Activated T-cell treated with anti-CD3 and anti-CD28 coated beads for 24 hours (primary cell): ENCODE measurements around the gene ZNF783.
"Not testable (repeated sequence)": the region's sequence is repeated elsewhere in the genome, so short reads cannot be mapped to it uniquely, and the experiment has no call there.

ENCODE experiments used
- DNase-seq: peaks from one replicate; pipeline ENCODE4 v3.0.0-alpha.2; 2020; ENCODE audit warnings: low read depth

Gene ZNF783

GRCh38 chr7:149261829-149262617 is at the start of gene ZNF783:
TSS of gene ZNF783 (plus strand) at chr7:149262196. CDS start at chr7:149262334, 138 bp downstream.
- peak; percentile 83 for DNase-seq

GRCh38 chr7:149214020-149214720 is 47.8 kb upstream of the ZNF783 start:
- DNase-seq: no peak

DNA sequence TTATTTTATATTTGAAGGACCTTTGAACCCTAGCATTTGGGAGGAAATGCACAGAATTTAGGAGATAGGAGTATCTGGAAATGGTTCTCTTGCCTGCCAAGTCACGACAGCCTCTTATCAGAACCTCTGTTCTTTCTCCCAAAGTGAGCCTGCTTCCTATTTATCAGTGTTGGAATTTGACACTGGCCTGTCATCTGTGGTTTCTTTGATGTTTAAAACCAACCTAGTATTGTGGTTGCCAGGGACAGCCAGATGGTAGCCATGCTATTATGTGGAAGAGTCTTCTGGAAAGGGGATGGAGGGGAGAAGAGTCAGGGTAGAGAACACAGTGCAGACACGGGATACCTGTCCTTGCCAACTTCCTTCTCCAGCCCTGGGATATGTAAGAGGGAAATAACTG is 45.6 kb upstream of the ZNF783 start:
- no peak for DNase-seq

GRCh38 chr7:149217570-149217969 is 44.4 kb upstream of the ZNF783 start:
- DNase-seq: no peak

DNA sequence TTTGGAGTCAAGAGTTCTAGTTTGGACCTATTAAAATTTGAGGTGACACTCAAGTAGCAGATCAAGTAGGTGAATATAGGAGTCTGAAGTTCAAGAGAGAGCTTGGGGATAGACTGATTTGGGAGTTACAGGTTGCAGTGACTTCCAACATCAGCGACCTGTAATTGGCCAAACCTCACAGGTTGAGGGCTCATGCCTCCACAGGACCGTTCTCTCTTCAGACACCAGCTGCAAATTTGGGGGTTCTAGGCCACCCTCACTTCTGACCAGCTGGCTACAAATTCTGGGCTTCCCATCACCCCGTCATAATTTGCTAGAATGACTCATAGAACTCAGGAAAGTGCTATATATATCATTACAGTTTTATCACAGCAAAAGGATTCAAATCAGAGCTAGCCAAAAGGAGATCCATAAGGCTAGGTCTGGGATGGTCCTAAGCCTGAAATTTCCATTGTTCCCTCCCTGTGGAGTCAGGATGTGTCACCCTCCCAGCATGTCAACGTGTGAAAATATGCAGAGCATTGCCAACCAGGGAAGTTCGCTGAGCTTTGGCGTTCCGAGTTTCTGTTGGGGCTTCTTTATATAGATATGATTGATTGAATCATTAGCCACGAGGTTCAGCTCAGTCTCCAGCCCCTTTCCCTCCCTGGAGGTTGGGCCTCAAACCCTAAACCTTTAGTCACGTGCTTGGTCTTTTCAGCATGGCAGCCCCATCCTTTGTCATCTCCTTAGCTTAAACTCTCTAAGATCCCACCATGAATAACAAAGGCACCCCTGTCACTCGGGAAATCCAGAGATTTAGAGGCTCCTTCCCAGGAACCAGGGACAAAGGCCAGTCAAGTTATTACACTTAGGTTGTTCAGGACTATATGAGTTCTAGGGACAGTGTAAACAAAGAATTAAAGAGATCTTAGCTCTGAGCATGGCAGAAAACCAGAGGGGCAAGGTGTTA is 43.3 kb upstream of the ZNF783 start:
- DNase-seq: no peak

DNA sequence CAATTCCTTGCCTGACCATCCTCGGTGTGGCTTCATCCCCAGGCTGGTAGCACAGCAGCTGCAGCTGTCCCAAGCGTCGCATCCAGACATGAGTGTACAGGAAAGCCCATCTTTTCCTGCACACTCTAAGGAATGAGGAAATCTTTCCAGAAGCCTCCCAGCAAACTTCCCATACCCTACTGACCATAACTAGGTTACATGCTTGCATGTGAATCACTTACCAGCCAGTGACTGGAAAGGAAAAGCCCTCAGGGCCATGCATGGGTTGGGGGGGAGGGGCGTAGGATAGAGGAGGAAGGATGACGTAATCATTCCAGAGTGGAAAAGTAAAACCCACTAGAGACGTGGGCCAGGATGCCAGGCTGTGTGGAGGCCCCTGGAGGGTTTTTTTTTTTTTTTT is 41.5 kb upstream of the ZNF783 start:
- no peak for DNase-seq

DNA sequence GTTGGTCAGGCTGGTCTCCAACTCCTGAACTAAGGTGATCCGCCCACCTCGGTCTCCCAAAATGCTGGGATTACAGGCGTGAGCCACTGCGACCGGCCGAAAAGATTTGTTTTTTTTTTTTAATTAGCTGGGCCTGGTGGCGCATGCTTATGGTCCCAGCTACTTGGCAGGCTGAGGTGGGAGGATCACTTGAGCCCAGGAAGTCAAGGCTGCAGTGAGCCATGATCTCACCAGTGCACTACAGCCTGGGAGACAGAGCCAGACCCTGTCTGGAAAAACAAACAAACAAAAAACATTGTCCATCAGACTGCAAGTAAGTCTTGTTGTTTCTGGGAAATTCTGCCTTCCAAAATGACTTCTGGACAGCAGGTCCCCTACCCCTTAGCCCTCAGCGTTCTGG is 38.8 kb upstream of the ZNF783 start:
- DNase-seq: no peak

DNA sequence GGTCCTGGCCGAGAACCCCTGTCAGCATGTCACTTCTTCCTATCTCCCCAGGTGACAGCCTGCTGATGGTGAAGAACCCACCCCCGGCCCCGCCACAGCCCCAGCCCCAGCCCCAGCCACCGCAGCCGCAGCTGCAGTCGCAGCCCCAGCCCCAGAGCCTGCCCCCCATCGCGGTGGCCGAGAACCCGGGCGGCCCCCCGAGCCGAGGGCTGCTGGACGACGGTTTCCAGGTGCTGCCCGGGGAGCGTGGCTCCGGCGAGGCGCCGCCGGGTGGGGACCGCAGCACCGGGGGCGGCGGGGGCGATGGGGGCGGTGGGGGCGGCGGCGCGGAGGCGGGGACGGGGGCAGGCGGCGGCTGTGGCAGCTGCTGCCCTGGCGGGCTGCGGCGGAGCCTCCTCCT is 38.2 kb upstream of the ZNF783 start:
- no peak for DNase-seq

DNA sequence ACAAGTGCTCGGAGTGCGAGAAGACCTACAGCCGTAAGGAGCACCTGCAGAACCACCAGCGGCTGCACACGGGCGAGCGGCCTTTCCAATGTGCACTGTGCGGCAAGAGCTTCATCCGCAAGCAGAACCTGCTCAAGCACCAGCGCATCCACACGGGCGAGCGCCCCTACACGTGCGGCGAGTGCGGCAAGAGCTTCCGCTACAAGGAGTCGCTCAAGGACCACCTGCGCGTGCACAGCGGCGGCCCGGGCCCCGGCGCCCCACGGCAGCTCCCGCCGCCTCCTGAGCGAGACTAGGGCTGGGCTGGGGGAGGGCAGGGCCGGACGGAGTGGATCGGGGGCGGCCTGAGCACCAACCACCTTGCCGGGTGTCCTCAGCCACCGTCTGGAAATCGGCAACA is 37.6 kb upstream of the ZNF783 start:
- DNase-seq: no peak

DNA sequence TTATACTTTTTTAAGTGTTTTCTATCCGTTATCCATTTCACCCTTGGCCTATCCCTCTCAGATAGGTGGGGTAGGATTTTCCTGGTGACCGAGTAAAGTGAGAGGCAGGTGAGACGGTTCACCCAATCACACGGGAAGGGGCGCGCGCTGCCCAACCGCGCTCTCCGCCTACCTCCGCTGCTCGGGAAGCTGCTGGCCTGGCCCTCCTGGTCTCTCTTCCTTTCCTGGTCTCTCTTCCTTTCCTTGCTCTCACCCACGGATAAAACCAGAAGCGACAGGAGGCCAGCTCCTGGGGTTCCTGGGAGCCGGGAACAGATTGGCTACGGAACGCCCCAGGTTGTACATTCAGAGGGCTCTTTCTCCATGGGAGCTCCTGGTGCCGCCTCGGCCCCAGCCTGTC is 36.9 kb upstream of the ZNF783 start:
- no peak for DNase-seq

- no peak for DNase-seq
Measured at GRCh38 chr7:149225656-149226055, 36.3 kb upstream of the ZNF783 start.

- not testable (repeated sequence) for DNase-seq
Measured at GRCh38 chr7:149226366-149226765, 35.6 kb upstream of the ZNF783 start.

DNA sequence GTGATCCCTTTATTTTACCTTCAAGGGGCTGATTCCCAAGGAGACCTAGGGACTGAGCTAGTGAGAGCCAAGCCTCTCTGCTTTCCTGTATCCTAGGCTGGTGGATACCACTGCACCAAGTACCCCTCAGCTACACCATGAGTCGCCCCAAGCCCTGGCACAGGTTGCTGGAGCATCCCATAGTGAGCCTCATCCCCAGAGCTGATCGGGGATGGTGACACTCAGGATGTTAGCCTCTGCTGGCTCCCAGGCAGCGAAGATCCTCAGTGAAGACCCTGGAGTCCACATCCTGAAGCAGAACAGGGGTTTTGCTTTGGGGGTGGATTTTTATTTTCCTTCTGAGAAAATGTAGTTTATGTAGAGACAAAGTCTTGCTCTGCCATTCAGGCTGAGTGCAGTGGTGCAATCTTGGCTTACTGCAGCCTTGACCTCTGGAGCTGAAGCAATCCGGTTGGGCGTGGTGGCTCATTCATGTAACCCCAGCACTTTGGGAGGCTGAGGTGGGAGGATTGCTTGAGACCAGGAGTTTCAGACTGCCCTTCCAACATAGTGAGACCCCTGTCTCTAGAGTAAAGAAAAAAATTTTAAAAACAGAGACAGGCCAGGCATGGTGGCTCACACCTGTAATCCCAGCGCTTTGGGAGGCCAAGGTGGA is 35.0 kb upstream of the ZNF783 start:
- DNase-seq: no peak

DNA sequence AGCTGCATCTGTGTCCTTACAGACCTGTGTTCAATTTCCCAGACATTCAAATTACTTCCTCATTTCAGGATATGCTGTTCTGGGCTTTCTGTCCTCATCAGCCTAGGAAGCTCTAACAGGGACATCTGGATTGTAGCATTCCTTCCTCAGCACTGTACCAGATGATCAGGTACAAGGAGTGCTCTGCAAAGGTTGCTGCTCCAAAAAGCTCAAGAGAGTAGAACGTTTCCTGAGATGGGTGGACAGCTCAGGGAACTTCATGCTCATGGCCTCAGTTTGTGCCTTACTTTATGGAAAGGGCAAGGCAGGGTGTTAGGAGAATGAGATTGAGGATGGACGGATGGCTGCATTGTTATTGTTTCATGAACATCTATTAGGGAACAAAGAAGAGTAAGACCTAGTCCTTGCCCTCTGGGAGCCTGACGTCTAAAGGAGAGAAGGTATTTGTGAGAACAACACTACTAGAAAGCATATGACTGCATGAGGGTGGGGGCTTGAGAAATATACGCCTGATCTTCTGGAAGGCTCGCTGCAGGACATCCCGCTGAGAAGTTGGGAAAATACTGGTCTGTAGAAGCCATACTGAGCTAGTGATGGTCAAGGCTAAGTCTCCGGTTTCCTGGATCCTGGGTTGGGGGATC is 33.0 kb upstream of the ZNF783 start:
- no peak for DNase-seq

DNA sequence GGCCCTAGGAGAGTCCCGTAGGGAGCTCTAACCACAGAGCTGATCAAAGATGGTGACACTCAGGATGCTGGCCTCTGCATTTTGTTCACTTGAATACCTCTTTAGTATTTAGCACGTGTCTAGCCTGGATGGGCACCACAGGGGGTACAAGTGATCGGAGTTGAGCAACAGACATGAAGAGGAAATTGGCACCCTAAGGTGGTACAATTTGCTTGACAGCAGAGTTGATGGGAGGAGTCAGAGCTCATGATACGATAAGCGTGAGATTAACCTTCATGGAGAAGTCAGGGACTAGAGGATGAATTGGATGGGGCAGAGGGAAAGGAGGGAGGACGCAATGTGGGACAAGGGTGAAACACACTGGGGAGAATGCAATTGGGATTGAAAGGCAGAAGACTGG is 32.5 kb upstream of the ZNF783 start:
- no peak for DNase-seq

GRCh38 chr7:149232362-149232761 is 29.6 kb upstream of the ZNF783 start:
- no peak for DNase-seq

DNA sequence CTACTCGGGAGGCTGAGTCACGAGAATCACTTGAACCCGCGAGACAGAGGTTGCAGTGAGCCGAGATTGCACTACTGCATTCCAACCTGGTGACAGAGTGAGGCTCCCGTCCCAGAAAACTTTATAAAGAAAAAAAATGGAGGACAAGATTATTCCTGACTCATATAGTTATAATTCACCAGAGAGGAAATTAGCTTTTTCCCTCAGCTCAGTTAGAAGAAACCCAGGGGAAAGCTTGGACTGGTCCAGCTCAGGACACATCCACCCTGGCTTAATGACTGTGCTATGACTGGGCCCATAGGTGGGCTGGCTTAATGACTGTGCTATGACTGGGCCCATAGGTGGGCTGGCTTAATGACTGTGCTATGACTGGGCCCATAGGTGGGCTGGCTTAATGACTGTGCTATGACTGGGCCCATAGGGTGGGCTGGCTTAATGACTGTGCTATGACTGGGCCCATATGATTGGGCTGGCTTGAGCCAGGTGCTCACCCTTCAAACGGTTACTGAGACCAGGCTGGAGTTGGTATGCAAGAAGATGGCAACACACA is 28.3 kb upstream of the ZNF783 start:
- DNase-seq: not testable (repeated sequence)

DNA sequence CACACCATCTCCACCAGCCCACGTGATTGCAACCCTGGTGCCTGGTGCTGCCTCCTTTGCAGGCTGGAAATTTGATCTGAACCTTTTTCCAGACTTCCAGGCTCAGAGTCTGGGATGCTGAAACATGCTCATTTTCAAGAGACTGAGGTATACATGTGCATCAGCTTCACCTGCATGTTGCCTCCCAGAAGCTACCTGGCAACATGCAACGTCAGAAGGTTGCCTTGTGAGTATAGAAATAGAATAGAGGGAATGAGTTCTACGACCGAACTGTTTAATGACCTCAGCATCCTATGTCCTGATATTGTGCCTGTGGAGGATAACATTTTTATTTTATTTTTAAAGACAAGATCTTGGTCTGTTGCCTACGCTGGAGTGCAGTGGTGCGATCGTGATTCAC is 24.5 kb upstream of the ZNF783 start:
- DNase-seq: no peak

- DNase-seq: no peak
Measured at GRCh38 chr7:149238051-149238450, 23.9 kb upstream of the ZNF783 start.

- DNase-seq: peak; percentile 85
Measured at GRCh38 chr7:149239345-149240143, 22.5 kb upstream of the ZNF783 start, which contains the start of gene ZNF212. TSS of gene ZNF212 (plus strand) at chr7:149239651. CDS start at chr7:149239779, 128 bp downstream.
